ENCODE data around the gene EME2.

The EME2 gene

GRCh38 chr16:1779741-1780676 is 7.4 kb downstream of the EME2 start:
- no peak for DNase-seq

GRCh38 chr16:1780677-1781072 is 8.1 kb downstream of the EME2 start:
- DNase-seq = no peak

GRCh38 chr16:1781254-1781653 is 8.6 kb downstream of the EME2 start:
- DNase-seq = no peak

GRCh38 chr16:1781758-1782407 is 9.3 kb downstream of the EME2 start:
- peak in 1 of 4 experiments; percentile 38 for DNase-seq

- DNase-seq = peak; percentile 92 to 96 (median 93)
Measured at GRCh38 chr16:1782408-1783264, 10.0 kb downstream of the EME2 start, which contains the start of the genes NUBP2 and SPSB3. NUBP2 (plus strand) TSS chr16:1782960; CDS start chr16:1783021, 61 bp downstream. SPSB3 (minus strand) TSS chr16:1782571; CDS start chr16:1781483, 1,088 bp downstream.

- DNase-seq = no peak
Measured at GRCh38 chr16:1784977-1785845, 12.6 kb downstream of the EME2 start.

GRCh38 chr16:1785846-1786170 is 13.2 kb downstream of the EME2 start:
- no peak for DNase-seq

GRCh38 chr16:1786242-1787055 is 13.8 kb downstream of the EME2 start:
- no peak for DNase-seq

- DNase-seq = no peak
Measured at GRCh38 chr16:1787056-1787321, 14.4 kb downstream of the EME2 start.

- DNase-seq = no peak
Measured at GRCh38 chr16:1787322-1788094, 14.9 kb downstream of the EME2 start.

GRCh38 chr16:1788095-1788707 is 15.6 kb downstream of the EME2 start:
- no peak for DNase-seq

- no peak for DNase-seq
Measured at GRCh38 chr16:1788708-1789100, 16.1 kb downstream of the EME2 start.

GRCh38 chr16:1789643-1790045 is 17.0 kb downstream of the EME2 start:
- no peak for DNase-seq

- DNase-seq = no peak
Measured at GRCh38 chr16:1790261-1790610, 17.6 kb downstream of the EME2 start.

- DNase-seq = no peak
Measured at GRCh38 chr16:1790611-1791255, 18.1 kb downstream of the EME2 start.

GRCh38 chr16:1791256-1791942 is 18.8 kb downstream of the EME2 start:
- DNase-seq = no peak

- no peak for DNase-seq
Measured at GRCh38 chr16:1791943-1792812, 19.6 kb downstream of the EME2 start.
